Suprapubic skin (tissue), 3 donors: ENCODE measurements around the gene URI1.

Source experiments
- CTCF ChIP-seq, 2 donors: fragments of 200-600 bp in 1 of 2; fragments of 450-650 bp in 1 of 2; sonication (generic) in 1 of 2; IDR thresholded peaks; one replicate each; pipeline ENCODE4 v1.5.1; 2016 to 2019; ENCODE audit warnings: antibody characterized with exemption in 2 of 2, mild to moderate bottlenecking in 1 of 2, moderate library complexity in 1 of 2
- EP300 ChIP-seq: sonication (generic); formaldehyde crosslinking; IDR thresholded peaks from one replicate; pipeline ENCODE4 v1.6.1; 2017; ENCODE audit warnings: antibody characterized with exemption
- POLR2A ChIP-seq, 2 donors: fragments of 450-650 bp; IDR thresholded peaks; one replicate each; pipeline ENCODE4 v1.6.1; 2017; ENCODE audit warnings: antibody characterized with exemption in 2 of 2, mild to moderate bottlenecking in 2 of 2, moderate library complexity in 2 of 2

GRCh38 chr19:29983568-29983967 is 41.5 kb downstream of the URI1 start:
- no peak for TF ChIP-seq CTCF (IDR thresholded peaks at IDR 0.05)
- TF ChIP-seq POLR2A (IDR thresholded peaks at IDR 0.05) = no peak
- no peak for TF ChIP-seq EP300
